Measurements from ENCODE around the gene CEP63. TPM values are rescaled to one million over a fixed set of nuclear protein-coding genes. Genes with fewer than 3 reads are reported as not detected.

CEP63 gene
- total RNA-seq, 1 experiment from 2014 or later: 19.1 TPM

DNA sequence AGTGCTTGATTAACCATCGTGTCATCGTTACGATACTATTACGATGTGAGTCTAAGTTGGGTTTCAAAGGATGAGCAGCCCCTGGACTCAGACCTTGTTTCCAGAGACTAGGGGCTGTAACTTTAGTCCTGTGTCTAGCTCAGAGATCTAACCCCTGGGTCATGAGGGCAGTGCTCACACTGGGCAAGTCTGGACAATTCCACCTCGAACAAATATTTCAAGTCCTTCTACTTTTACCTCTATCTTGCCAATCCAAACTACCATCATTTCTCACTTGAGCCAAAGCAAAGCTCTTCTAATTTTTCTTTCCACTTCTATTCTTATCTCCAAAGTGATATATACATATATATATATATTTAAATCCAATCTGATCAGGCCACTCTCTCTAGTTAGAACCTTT is 10.9 kb upstream of the CEP63 start (continued):
- TF ChIP-seq CTCF (IDR thresholded peaks at IDR 0.05 in 2 of 3, conservative IDR thresholded peaks at IDR 0.05 in 1 of 3; ENCODE audit: borderline replicate concordance in 1 of 3, insufficient read depth in 1 of 3, low read depth in 2 of 3, low read length in 2 of 3) (no peak), EZH2phosphoT487 (IDR thresholded peaks at IDR 0.05; ENCODE audit: borderline replicate concordance) (no peak), ELF1 (IDR thresholded peaks at IDR 0.05; ENCODE audit: borderline replicate concordance, low read depth) (no peak), EGR1 (IDR thresholded peaks at IDR 0.05; ENCODE audit: low read depth) (no peak), RAD21 (IDR thresholded peaks at IDR 0.05; ENCODE audit: low read depth) (no peak), ZFX (IDR thresholded peaks at IDR 0.05) (no peak), SP1 (IDR thresholded peaks at IDR 0.05; ENCODE audit: low read depth) (no peak), ZNF274 (IDR thresholded peaks at IDR 0.05; ENCODE audit: low read depth, low read length) (no peak)

GRCh38 chr3:134476306-134476705 is 9.6 kb upstream of the CEP63 start:
- ATAC-seq (no peak), DNase-seq (ENCODE audit: low read depth, low spot score) (no peak)
- POLR2A ChIA-PET: no interaction called here
- intact Hi-C loops (cut with micrococcal nuclease): loop anchor here (10.0 kb wide), 1 partner anchor 662 kb away; no protein-coding TSS in a partner anchor
- no peak for TF ChIP-seq EGR1 (IDR thresholded peaks at IDR 0.05; ENCODE audit: low read depth)
- no peak for TF ChIP-seq EZH2phosphoT487 (IDR thresholded peaks at IDR 0.05; ENCODE audit: borderline replicate concordance)
- TF ChIP-seq, protein P1, sequence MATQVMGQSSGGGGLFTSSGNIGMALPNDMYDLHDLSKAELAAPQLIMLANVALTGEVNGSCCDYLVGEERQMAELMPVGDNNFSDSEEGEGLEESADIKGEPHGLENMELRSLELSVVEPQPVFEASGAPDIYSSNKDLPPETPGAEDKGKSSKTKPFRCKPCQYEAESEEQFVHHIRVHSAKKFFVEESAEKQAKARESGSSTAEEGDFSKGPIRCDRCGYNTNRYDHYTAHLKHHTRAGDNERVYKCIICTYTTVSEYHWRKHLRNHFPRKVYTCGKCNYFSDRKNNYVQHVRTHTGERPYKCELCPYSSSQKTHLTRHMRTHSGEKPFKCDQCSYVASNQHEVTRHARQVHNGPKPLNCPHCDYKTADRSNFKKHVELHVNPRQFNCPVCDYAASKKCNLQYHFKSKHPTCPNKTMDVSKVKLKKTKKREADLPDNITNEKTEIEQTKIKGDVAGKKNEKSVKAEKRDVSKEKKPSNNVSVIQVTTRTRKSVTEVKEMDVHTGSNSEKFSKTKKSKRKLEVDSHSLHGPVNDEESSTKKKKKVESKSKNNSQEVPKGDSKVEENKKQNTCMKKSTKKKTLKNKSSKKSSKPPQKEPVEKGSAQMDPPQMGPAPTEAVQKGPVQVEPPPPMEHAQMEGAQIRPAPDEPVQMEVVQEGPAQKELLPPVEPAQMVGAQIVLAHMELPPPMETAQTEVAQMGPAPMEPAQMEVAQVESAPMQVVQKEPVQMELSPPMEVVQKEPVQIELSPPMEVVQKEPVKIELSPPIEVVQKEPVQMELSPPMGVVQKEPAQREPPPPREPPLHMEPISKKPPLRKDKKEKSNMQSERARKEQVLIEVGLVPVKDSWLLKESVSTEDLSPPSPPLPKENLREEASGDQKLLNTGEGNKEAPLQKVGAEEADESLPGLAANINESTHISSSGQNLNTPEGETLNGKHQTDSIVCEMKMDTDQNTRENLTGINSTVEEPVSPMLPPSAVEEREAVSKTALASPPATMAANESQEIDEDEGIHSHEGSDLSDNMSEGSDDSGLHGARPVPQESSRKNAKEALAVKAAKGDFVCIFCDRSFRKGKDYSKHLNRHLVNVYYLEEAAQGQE (IDR thresholded peaks at IDR 0.05; ENCODE audit: low read depth): no peak
- no peak for TF ChIP-seq JUND (IDR thresholded peaks at IDR 0.05)
- H3K4me3 ChIP-seq (replicated peaks in 1 of 2; ENCODE audit: low read depth in 1 of 2, low read length in 2 of 2): no peak overlapping the region
- no peaks in the 10 kb centered on the region for H3K27me3 ChIP-seq (ENCODE audit: insufficient read depth, low read length)
- no peaks in the 10 kb centered on the region for H3K9me3 ChIP-seq (ENCODE audit: control insufficient read depth in 1 of 2, insufficient read depth in 1 of 2, low read depth in 1 of 2, low read length in 2 of 2)
- CTCF ChIA-PET: interaction anchor here (6.0 kb wide), 1 partner anchor 168 kb away, joined by 71 read pairs; no protein-coding TSS in a partner anchor
- no peak overlapping the region for H3K27ac ChIP-seq (ENCODE audit: low read depth, low read length)
- H4K20me1 ChIP-seq (ENCODE audit: insufficient read depth): no peaks in the 10 kb centered on the region
- H3K9me2 ChIP-seq (ENCODE audit: insufficient read depth): no peaks in the 10 kb centered on the region
- peaks cover 27 to 36% of the 10 kb centered on the region in 2 experiments; a peak in 3 of 4 replicates for H3K36me3 ChIP-seq (ENCODE audit: control insufficient read depth in 1 of 2, insufficient read depth in 2 of 2, low read length in 2 of 2)
- BruUV-seq (replicated peaks): no TSS peak
- no peak overlapping the region for H2AFZ ChIP-seq (ENCODE audit: low read depth, low read length, poor library complexity, severe bottlenecking)
- peaks cover 3 to 16% of the 10 kb centered on the region in 2 experiments; a peak in 3 of 4 replicates for H3K4me1 ChIP-seq (ENCODE audit: control insufficient read depth in 1 of 2, insufficient read depth in 2 of 2, low read length in 2 of 2)
- RAD21 ChIA-PET (ENCODE audit: low non-redundant PET in 1 of 2, low total read pairs in 2 of 2, uncharacterized antibody in 2 of 2, unreplicated experiment in 2 of 2): no interaction called here
- H3K4me2 ChIP-seq (ENCODE audit: low read length): no peak overlapping the region
- no peak overlapping the region for H3K9ac ChIP-seq (ENCODE audit: low read length)
- no peaks in the 10 kb centered on the region for H3K79me2 ChIP-seq (ENCODE audit: insufficient read depth, low read length)

Measured in HCT116 (cell line).